Caco-2 (cell line): Measurements from ENCODE around the gene PITPNB. TPM values are rescaled to one million over a fixed set of nuclear protein-coding genes. Genes with fewer than 3 reads are reported as not detected.

Source experiments
- BruUV-seq: library from RNA; stranded (reverse); fragments of 400-500 nt; replicated peaks from 2 replicates; lab custom pipeline; 2021; lab: Mats Ljungman, UMichigan
- CTCF ChIA-PET: fragments of 300-600 bp; sonication (Branson Sonifier 250); formaldehyde crosslinking; loops from one replicate; lab custom pipeline; 2022; ENCODE audit warnings: antibody characterized with exemption; lab: Charles Lee
- POLR2A ChIA-PET: fragments of 300-600 bp; sonication (Branson Sonifier 250); formaldehyde crosslinking; loops from one replicate; lab custom pipeline; 2022; ENCODE audit warnings: antibody characterized with exemption; lab: Charles Lee
- DNase-seq, 2 experiments: peaks; one replicate each; pipeline versions ENCODE4 v3.0.0 to v3.0.0-alpha.2; 2020 to 2022
- H3K27me3 ChIP-seq: replicated peaks from 2 replicates; pipeline ENCODE4 v1.6.0; 2011; ENCODE audit warnings: low read length; ENCODE audit not compliant: control insufficient read depth, insufficient read depth
- H3K36me3 ChIP-seq: 2 replicates; pipeline ENCODE4 v1.5.1; 2011; ENCODE audit warnings: low read length; ENCODE audit not compliant: control insufficient read depth, insufficient read depth
- H3K4me1 ChIP-seq: fragments of 250-450 bp; sonication (Bioruptor Pico); 2 replicates; pipeline ENCODE4 v1.5.1; 2020; ENCODE audit warnings: mild to moderate bottlenecking
- H3K4me3 ChIP-seq: 2 replicates; pipeline ENCODE4 v1.5.1; 2011; ENCODE audit warnings: low read depth, mild to moderate bottlenecking, control low read depth, low read length
- H3K9me3 ChIP-seq: fragments of 250-450 bp; sonication (Bioruptor Pico); 2 replicates; pipeline ENCODE4 v1.5.1; 2020; ENCODE audit warnings: mild to moderate bottlenecking, moderate library complexity
- H3K27ac Mint-ChIP-seq: one replicate; pipeline ENCODE4 v1.8.0; 2022; ENCODE audit warnings: mixed read lengths; ENCODE audit not compliant: unreplicated experiment
- H3K27me3 Mint-ChIP-seq: one replicate; pipeline ENCODE4 v1.8.0; 2022; ENCODE audit warnings: mixed read lengths; ENCODE audit not compliant: insufficient read depth, unreplicated experiment
- H3K36me3 Mint-ChIP-seq: one replicate; pipeline ENCODE4 v1.8.0; 2022; ENCODE audit warnings: mild to moderate bottlenecking, mixed read lengths; ENCODE audit not compliant: insufficient read depth, unreplicated experiment
- H3K4me1 Mint-ChIP-seq: one replicate; pipeline ENCODE4 v1.8.0; 2022; ENCODE audit warnings: low read depth, mixed read lengths; ENCODE audit not compliant: unreplicated experiment
- H3K4me3 Mint-ChIP-seq: one replicate; pipeline ENCODE4 v1.8.0; 2022; ENCODE audit warnings: mild to moderate bottlenecking, moderate library complexity, mixed read lengths; ENCODE audit not compliant: unreplicated experiment
- H3K9me3 Mint-ChIP-seq: one replicate; pipeline ENCODE4 v1.8.0; 2022; ENCODE audit warnings: mixed read lengths; ENCODE audit not compliant: unreplicated experiment
- CTCF ChIP-seq, 2 experiments: fragments of 200-600 bp in 1 of 2; IDR thresholded peaks; 1 replicate in 1 of 2; 2 replicates in 1 of 2; pipeline versions ENCODE4 v1.5.1 to v1.8.0; 2011 to 2022; ENCODE audit warnings: antibody characterized with exemption in 1 of 2, control low read depth in 1 of 2, inconsistent platforms in 1 of 2, low read depth in 1 of 2, low read length in 1 of 2, mild to moderate bottlenecking in 1 of 2, moderate library complexity in 1 of 2; ENCODE audit not compliant: insufficient read depth in 1 of 2, severe bottlenecking in 1 of 2, unreplicated experiment in 1 of 2
- intact Hi-C: fragments of 100-400 bp; cut with micrococcal nuclease; formaldehyde crosslinking; loops from one replicate; pipeline ENCODE4 v1.10.0; 2022; ENCODE audit not compliant: unreplicated experiment
- total RNA-seq: library from RNA; stranded (reverse); gene quantifications from 2 replicates; pipeline ENCODE4 v1.2.3, GENCODE V29; 2022

Gene PITPNB
- total RNA-seq, 1 experiment from 2014 or later: 81.7 TPM

- Histone ChIP-seq H3K27me3 (no peaks in the 10 kb centered on the region), H3K4me1 (0 out of 2 replicates have a peak, but pooled peaks cover 3% of the 10 kb centered on the region), H3K4me3 (no peak overlapping the region), H3K36me3 (no peaks in the 10 kb centered on the region), H3K9me3 (no peaks in the 10 kb centered on the region)
- DNase-seq: no peak
- no peak overlapping the region for H3K27ac Mint-ChIP-seq
- peaks cover 7% of the 10 kb centered on the region for H3K4me1 Mint-ChIP-seq
- H3K27me3 Mint-ChIP-seq: no peaks in the 10 kb centered on the region
- intact Hi-C loops: no loop called here
- no peak overlapping the region for H3K4me3 Mint-ChIP-seq
- no TSS peak for BruUV-seq
- ChIA-PET POLR2A (no interaction called here), CTCF (no interaction called here)
- no peaks in the 10 kb centered on the region for H3K36me3 Mint-ChIP-seq
- H3K9me3 Mint-ChIP-seq: no peaks in the 10 kb centered on the region
- TF ChIP-seq CTCF (IDR thresholded peaks at IDR 0.05; ENCODE audit: insufficient read depth in 1 of 2, low read depth in 1 of 2, low read length in 1 of 2, severe bottlenecking in 1 of 2, unreplicated experiment in 1 of 2): no peak
Measured at GRCh38 chr22:27962268-27963044, 43.4 kb upstream of the PITPNB start.

GRCh38 chr22:27961680-27962079, 42.6 kb upstream of the PITPNB start:
- Mint-ChIP-seq H3K27ac (no peak overlapping the region), H3K36me3 (no peaks in the 10 kb centered on the region), H3K4me3 (no peak overlapping the region), H3K27me3 (no peaks in the 10 kb centered on the region), H3K4me1 (peaks cover 7% of the 10 kb centered on the region), H3K9me3 (no peaks in the 10 kb centered on the region)
- CTCF ChIA-PET: no interaction called here
- no peak for TF ChIP-seq CTCF (IDR thresholded peaks at IDR 0.05; ENCODE audit: insufficient read depth in 1 of 2, low read depth in 1 of 2, low read length in 1 of 2, severe bottlenecking in 1 of 2, unreplicated experiment in 1 of 2)
- no TSS peak for BruUV-seq
- Histone ChIP-seq H3K4me3 (no peak overlapping the region), H3K9me3 (no peaks in the 10 kb centered on the region), H3K36me3 (no peaks in the 10 kb centered on the region), H3K4me1 (0 out of 2 replicates have a peak, but pooled peaks cover 3% of the 10 kb centered on the region), H3K27me3 (no peaks in the 10 kb centered on the region)
- DNase-seq: no peak
- intact Hi-C loops: no loop called here
- POLR2A ChIA-PET: no interaction called here

DNA sequence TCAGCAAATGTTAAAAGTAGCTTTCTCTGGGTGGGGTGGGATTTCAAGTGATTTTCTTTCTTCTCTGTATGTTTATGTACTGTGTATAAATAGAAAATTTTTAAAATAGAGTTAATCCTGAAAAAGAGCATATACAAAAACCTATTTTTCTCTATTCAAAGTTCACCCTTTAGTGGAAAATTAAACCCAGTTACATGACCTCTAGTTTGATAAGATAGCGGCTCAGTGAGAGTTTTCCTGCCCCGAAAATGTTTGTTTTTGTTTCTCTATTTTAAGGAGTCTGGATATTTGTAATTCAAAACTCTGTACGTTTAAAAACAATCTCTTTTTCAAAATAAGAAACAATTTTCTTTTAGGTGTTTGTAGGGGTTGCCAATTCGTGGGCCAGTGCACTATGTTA, 42.1 kb upstream of the PITPNB start:
- intact Hi-C loops: no loop called here
- H3K4me3 Mint-ChIP-seq: no peak overlapping the region
- H3K36me3 Mint-ChIP-seq: no peaks in the 10 kb centered on the region
- Histone ChIP-seq H3K4me1 (0 out of 2 replicates have a peak, but pooled peaks cover 3% of the 10 kb centered on the region), H3K4me3 (no peak overlapping the region), H3K36me3 (no peaks in the 10 kb centered on the region), H3K9me3 (no peaks in the 10 kb centered on the region), H3K27me3 (no peaks in the 10 kb centered on the region)
- no TSS peak for BruUV-seq
- H3K27ac Mint-ChIP-seq: no peak overlapping the region
- ChIA-PET POLR2A (no interaction called here), CTCF (no interaction called here)
- peaks cover 4% of the 10 kb centered on the region for H3K4me1 Mint-ChIP-seq
- no peak for TF ChIP-seq CTCF (IDR thresholded peaks at IDR 0.05; ENCODE audit: insufficient read depth in 1 of 2, low read depth in 1 of 2, low read length in 1 of 2, severe bottlenecking in 1 of 2, unreplicated experiment in 1 of 2)
- no peaks in the 10 kb centered on the region for H3K27me3 Mint-ChIP-seq
- no peaks in the 10 kb centered on the region for H3K9me3 Mint-ChIP-seq
- no peak for DNase-seq
